Umbilical cord (tissue), 2 donors: ENCODE measurements around the gene CHST8. TPM values are rescaled to one million over a fixed set of nuclear protein-coding genes. Genes with fewer than 3 reads are reported as not detected.

Experiments
- DNase-seq: peaks from one replicate; pipeline ENCODE4 v3.0.0-alpha.2; 2015; ENCODE audit warnings: low spot score
- total RNA-seq: library from RNA; depleted of rRNA; stranded (reverse); fragments of >200 nt; gene quantifications from one replicate; pipeline ENCODE4 v1.2.3, GENCODE V29; 2014; ENCODE audit warnings: low replicate concordance; ENCODE audit not compliant: insufficient read depth

Gene CHST8
- total RNA-seq, 1 donor from 2014 or later, result not detected

DNA sequence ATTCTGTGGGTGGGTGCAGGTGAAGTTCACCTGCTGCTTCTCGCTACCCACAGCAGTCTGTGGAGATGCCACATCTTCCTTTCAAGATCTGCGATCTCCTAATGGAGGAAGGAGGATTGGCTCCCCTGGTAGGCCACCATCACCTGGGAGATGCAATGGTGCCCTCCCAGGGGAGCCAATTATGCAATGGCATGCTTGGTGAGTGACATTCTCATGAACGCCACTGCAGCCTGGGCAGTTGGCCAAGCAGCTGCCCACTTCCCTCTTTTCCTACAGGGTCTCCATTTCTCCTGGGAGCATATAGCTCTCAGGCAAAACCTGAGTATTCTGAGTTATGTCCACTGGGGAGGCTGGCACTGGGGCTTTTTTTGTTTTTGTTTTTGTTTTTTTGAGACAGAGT lies 91.4 kb downstream of the CHST8 start:
- no peak for DNase-seq

DNA sequence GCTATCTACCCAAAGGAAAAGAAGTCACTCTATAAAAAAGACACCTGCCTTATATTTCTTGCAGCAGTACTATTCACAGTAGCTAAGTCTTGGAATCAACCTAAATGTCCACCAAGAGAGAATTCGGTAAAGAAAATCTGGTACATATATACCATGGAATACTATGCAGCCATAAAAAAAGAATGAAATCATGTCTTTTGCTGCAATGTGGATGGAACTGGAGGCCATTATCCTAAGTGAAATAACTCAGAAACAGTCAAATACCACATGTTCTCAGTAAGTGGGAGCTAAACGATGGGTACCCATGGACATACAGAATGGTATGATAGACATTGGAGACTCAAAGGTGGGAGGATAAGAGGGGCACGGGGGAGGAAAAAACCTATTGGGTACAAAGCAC lies 92.4 kb downstream of the CHST8 start:
- DNase-seq, result no peak

DNA sequence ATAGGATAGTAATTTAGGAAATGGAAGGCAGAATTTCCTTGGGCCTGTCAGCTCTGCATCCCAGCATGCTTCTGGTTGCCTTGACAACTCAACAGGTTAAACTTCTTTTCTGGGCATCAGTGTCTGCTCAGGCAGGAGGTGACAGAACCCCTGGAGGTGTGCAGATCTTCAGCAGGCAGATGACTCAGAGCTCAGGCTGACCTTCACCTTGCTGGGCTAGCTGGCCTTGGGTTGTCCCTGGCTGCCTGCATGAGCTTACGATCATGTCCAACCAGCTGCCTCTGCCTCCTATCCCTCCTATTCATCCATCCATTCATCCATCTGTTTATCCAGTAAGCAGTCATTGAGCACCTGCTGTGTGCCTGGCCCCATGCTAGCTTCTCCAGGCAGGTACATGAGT lies 93.7 kb downstream of the CHST8 start:
- peak; percentile 4 for DNase-seq

DNA sequence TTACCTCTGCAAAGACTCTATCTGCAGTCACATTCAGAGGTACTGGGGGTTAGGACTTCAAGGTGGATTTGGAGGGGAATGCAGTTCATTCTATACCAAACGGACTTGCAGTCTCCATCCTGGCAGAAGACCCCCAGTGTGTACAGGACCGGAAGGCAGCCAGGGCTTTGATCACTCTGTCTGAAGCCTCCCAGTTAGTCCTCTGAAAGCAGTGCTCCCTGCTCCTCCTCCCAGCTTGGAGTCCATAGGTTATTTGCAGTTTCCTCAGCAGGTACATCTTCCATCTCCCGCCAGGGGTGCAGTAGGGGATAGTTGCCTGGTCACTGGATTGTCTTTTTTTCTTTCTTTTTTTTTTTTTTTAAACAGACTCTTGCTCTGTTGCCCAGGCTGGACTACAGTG lies 96.1 kb downstream of the CHST8 start:
- no peak for DNase-seq

DNA sequence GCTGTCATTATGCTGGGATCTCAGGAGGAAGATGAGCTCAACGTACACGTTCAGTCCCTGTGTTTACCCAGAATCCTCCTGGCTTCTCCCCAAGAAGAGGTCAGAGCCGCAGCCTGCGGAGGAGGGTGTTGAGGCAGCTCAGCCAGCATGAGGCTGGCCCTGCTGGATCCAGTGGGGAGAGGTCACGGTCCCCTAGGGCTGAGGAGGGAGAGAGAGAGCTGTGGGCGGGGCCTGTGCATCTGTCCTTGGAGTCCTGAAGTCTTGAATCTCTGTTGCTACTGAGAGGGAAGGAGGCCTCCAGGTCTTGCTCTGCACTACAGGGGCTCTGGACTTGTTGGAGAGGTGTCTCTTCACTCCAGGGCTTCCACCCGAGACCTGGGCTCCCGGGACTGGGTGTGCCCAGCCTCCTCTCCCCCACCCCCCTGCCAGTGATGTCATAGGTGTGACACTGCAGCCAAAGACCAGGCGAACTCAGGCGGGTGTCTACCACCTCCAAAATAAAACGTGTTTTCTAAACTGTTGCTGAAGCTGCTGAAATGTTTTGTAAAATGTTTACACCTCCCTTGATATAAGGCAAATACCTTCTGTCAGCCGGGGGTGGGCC lies 97.0 kb downstream of the CHST8 start:
- DNase-seq, result no peak

DNA sequence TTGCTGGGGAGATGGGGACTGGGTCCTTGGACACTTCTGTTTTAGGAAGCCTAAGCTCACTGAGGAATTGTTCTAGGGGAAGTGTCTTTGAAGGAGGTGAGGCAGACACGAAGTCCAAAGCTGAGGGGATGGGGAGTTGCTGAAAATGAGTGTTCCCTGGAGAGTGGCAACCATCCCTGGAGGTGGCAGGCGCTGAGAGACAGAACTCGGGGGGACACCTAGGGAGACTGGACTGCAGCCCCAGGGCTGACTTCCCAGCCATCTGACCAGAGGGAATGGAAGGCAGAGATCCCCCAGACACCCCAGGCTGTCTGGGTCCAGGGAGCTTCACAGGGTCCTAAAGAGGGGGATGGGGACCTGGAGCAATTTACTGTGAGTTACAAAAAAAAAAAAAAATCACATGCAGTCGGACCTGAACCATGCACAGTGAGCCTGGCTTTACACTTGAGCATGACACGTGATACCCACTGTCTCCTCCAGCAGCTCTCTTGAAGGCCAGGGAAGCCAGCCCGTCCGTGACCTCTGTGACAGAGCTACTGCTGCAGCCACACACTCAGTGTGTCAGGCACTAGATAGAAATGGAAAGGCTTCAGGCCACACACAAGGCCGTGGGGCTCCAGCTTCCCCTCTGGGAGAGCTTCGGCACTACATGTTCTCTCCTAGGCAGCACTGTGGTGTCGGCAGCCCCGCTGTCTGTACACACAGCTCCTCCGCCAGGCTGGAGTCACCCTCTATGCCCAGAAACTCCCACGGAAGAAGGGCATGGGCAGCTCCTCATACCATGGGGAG lies 97.8 kb downstream of the CHST8 start:
- no peak for DNase-seq

DNA sequence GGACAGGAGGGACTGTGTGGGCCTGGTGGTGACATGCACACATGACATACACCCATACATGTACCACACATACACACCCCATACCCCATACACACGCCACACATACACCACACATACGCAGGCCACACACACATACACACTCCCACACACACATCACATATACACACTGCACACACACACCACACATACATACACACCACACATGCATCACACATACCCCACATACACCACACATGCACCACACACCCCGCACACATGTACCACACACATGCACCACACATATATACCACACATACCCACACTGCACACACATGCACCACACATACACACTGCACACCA lies 98.4 kb downstream of the CHST8 start:
- no peak for DNase-seq

DNA sequence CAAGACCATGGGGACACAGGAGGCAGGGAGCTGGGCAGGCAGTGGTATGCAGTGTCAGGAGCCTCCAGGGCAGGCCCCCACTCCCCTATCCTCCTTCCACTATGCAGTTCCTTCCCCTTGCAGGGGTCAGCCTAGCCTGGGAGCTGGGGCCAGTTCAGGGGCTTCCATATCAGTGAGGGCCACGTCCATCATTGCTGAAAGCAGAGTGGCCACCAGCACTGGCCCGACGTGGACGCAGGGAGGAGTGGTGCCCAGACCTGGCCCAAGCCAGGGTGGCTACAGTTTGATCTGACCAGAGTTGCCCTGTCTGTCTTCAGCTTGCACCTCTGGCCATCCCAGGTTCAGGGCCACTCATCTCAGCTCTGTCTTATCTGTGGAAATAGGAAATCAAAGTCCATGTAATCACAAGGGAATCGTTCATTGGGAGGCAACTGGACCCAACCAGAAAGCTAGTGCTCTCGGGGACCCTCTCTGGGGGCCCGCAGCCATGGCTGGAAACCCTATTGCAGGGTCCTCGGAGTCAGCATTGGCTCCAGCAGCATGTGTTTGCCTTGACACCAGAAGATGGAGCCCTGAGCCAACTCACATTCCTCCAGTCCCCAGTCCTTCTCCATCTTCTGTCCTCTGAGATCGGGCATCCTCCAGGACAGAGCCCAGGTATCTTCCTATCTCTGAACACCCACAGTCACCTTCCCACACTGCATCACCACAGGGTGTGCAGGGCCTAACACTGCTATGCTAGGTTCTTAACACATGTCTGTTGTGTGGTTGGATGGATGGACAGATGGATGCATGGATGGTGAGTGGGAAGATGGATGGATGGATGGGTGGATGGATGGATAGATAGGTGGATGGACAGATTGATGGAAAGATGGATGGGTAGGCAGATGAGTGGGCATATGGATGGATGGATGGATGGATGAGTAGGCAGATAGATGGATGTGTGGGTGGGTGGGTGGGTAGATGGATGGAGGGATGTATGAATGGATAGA lies 99.2 kb downstream of the CHST8 start:
- no peak for DNase-seq

DNA sequence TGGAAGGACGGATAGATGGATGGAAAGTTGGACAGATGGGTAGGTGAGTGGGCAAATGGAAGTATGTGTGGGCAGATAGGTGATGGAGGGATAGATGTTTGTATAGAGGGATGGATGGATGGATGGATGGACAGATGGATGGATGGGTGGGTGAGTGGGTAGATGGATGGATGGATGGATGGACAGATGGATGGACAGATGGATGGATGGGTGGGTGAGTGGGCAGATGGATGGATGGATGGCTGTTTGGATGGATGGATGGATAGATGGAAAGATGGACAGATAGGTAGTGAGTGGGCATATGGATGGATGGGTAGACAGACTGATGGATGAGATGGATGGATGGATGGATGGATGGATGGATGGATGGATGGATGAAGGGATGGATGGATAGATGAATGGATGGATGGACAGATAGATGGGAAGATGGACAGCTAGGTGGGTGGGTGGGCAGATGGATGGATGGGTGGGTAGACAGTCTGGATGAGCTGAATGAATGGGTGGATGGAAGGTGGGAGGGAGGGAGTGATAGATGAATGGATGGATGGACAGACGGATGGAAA lies 100.1 kb downstream of the CHST8 start:
- no peak for DNase-seq

DNA sequence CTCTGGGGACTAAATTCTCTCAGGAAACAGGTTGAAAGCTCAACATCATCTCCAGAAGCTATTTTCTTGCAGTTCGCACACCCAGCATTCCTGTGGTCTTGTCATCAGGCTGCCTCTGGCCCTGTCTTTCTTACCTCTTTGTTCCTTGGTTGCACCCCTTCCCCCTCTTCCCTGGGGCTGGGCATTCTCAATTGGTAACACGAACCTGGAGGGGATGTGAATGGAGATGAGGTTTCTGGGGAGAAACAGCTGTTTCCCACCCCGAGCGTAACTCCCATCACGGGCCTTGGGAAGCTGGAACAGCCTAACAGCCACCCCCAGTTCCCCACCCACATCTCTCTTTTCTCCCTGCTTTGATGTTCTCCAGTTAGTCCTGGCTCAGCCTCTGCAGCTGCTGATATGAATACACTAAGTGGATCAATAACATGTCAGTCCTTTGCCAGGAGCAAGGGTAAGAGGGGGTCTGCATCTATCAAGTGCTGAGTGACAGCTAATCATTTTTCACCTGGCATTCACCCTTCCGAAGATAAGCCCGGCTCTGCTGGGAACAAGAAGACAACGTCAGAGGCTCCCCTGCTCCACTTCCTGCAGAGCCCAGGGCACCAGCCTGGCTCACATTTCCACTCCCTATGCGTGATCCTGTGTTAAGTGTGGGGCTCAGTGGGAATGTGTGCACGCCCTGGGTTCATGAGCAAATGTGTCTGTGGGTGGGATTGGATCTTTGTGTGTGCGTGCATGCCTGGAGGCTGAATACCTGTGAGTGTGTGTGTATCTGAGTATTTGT lies 100.9 kb downstream of the CHST8 start:
- no peak for DNase-seq

DNA sequence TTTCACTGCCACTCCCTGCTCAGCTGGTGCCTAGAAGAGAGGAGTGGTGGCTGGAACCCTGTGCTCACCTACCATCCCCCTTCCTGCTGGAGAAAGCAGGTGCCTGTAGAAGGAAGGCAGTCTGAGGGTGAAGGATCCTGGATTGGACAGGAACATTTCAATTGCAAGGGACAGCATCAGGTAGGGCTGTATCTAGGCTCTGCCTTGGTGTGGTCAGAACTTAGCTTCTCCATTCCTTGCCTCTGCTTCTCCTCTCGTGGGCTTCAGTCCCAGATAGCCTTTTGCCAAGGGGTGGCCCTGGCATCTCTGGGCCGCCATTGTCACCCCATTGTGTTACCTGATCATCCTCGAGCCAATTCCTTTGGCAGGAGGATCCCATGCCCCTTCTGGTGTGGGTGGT lies 101.8 kb downstream of the CHST8 start:
- DNase-seq, result no peak

DNA sequence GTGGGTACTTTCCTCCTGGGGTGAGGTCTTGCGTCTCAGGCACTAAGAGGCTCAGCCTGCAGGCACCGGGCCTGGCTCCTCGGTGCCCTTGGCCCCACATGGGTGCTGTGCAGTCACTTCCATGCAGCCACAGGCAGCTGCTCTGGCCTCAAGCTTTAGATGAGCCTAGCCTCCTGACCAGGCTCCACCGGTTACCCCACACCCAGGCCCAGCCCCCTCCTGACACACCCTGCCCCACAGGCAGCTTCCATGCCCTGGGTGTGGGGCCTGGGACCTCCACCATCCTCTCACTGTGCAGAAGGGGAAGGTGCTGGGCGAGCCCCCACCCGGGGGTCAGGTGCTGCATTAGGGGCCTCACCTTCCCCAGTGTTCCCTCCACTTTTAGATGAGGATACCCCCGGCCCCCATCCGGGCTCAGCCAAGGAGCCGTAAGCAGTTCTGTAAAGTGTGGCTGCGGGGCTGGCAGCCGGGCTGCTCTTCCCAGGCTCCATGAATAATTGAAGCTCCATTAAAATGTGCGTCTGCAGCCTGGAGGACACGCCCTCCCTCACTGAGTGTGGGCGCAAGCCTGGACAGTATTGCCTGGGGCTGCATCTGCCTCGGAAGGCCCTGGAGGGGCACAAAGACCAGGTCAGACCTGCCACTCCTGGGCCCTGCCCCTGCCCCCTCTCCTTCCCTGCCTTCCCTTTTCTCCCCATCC lies 102.4 kb downstream of the CHST8 start:
- DNase-seq, result no peak

DNA sequence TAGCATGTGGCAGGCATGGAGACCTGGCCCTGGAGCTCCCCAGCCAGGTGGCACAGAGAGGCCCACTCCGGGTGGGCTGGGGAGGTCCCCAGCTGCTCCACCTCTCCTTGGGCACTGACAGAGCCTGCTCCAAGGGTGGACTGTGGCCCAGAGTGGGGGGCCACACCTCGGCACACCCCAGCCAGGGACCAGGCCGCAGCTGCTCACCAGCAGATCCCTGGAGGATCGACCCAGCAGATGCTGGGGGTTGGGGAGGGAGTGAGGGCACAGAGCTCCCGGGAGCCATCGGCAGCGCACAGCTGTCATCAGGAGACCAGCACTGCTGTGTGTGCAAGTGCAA lies 102.9 kb downstream of the CHST8 start:
- no peak for DNase-seq

DNA sequence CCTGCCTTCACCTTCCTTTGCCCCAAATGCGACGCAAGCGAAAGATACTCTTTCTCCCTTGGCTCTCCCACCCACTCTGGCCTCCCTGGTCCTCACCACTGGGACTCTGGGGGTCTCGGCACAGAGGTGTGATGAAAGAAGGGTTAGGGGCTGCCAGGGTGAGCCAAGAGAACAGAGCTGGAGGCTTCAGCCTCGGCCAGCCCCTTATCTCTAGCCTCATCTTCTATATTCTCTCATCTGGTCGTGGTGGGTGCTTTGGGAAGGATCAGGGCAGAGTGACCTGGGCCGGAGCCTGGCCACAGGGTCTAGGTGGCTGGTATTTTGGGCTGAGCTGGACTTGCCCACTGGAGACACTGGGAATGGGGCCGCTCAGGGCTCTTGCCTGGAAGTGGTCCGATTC lies 103.8 kb downstream of the CHST8 start:
- no peak for DNase-seq

DNA sequence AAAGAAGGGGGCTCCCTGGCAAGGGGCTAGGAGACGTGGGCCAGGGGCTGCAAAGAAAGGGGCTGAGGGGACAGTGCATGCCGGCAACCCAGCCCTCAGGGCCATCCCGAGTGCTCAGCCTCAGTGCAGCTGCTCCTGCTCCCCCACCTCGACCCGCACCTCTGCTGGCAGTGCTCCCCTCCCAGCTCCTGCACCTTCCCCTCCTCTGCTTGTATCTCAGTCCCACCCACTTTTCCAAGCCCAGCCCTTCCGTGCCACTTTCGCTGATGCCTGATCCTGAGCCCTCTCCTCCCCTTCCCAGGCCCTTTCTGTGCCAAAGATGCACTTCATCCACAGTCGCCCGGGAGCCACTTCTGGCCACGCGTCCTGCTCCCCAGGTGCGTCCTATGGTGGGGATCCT lies 105.0 kb downstream of the CHST8 start:
- no peak for DNase-seq

DNA sequence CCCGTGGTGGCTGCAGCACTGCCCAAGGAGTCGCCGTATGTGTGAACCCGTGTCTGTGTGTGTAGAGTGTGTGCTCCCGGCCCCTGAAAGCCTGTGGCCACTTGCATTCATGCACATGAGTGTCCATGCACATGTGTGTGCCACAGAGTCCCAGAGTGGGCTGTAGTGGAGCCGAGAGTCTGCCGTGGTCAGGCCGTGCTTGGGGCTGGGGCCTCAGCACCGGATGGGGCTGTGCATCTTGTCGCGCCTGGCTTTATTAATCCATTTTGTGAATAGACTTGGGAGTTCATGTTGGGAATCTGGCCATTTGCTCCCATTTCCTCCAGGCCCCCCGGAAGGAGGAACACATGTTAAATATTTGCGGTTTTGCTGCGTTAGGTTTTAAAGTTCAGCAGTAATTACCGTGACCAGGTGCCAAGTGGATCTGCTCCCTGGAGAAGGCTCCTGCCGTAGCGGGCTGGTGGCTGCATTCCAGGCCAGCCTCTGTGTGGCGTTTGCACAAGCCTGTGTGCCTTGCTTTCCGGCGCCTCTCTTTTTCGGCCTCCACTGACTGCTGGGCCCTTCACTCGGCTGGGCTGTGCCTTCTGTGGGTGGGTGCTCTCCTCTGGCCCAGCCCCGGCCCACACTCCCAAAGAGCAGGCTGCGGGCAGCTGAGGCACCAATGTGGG lies 105.7 kb downstream of the CHST8 start:
- DNase-seq, result no peak

DNA sequence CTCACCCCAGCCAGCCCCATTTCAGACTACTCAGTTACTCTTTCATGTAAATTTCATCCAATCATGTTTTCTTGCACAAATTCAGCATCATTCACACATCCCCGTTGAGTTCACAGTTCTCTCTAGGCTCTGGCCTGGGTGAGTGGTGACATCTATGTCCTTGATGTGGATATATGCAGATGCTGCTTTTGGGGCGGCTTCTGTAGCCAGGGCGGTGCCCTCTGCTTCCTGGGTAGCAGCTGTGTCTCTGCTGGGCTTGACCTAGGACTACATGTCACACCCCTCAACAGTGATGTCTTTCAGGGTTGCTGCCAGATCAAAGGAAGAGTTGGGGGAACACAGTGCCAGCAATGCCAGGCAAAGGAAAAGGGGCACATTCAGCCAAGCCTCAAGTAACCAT lies 106.4 kb downstream of the CHST8 start:
- no peak for DNase-seq

DNA sequence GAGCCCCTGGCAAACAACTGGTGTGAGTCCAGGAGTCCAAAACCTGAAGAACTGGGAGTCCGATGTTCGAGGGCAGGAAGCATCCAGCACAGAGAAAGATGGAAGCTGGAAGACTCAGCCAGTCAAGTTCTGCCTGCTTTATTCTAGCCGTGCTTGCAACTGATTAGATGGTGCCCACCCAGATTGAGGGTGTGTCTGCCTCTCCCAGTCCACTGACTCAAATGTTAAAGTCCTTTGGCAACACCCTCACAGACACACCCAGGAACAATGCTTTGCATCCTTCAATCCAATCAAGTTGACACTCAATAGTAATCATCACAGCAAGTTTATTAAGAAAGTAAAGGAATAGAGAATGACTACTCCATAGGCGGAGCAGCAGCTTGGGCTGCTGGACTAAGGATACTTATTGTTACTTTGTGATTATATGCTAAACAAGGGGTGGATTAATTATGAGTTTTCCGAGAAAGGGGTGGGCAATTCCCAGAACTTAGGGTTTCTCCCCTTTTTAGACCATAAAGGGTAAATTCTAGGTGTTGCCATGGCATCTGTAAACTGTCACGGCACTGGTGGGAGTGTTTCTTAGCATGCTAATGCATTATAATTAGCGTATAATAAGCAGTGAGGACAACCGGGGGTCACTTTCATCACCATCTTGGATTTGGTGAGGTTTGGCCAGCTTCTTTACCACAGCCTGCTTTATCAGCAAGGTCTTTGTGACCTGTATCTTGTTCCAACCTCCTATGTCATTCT lies 109.3 kb downstream of the CHST8 start:
- no peak for DNase-seq

DNA sequence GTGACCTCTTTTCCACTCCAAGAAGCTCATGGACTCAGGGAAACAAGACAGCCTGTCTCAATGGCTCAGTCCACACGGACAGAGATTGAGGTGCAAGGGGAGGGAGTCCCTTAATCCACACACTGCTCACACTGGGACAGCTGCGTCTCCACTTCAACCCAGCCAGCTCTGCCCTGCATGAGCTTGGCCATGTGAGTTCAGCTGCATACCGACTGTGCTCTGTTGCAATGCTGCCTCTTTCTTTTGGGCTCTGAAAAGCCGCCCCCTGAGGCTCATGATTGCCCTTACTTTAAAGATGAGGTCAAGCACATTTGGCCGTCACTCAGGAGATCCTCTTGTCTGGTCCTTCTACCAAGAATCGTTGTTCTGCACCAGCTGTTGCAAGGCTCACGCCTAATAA lies 110.1 kb downstream of the CHST8 start:
- DNase-seq, result no peak

DNA sequence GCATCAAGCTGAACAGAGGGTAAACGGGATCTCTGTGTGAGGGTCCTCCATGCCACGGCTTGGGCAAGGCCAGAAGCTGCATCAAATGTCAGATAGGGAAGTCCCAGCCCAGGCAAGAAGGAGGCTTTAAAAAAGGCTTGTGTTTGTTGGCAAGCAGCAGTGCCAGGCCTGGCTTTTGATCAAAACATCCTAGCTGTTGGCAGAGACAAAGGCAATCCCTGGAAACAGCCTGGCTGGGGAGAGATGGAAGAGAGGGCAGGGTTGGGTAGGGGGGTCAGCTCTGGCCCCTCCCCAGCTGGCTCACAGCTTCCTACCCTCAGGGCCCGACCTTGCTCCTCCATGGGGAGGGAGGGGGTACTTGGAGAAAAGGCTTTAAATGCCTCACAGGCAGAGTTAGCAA lies 113.2 kb downstream of the CHST8 start:
- DNase-seq, result no peak
